Testis (tissue), 3 donors: Measurements from ENCODE around the gene AKR1C3. TPM values are rescaled to one million over a fixed set of nuclear protein-coding genes. Genes with fewer than 3 reads are reported as not detected.

Experiments
- DNase-seq: peaks from one replicate; pipeline ENCODE4 v3.0.0-alpha.2; 2019
- H3K27ac ChIP-seq, 2 donors: fragments of 200-600 bp; sonication (generic); one replicate each; pipeline ENCODE4 v1.5.1; 2019
- H3K27me3 ChIP-seq: fragments of 200-600 bp; sonication (generic); one replicate; pipeline ENCODE4 v1.5.1; 2019
- H3K36me3 ChIP-seq: fragments of 200-600 bp; sonication (generic); one replicate; pipeline ENCODE4 v1.5.1; 2017; ENCODE audit warnings: low read depth; ENCODE audit errors: missing control alignments
- H3K4me1 ChIP-seq: fragments of 200-600 bp; sonication (generic); one replicate; pipeline ENCODE4 v1.5.1; 2019
- H3K4me3 ChIP-seq, 2 donors: fragments of 200-600 bp; sonication (generic); one replicate each; pipeline ENCODE4 v1.5.1; 2017 to 2019
- H3K9me3 ChIP-seq: fragments of 200-600 bp; sonication (generic); one replicate; pipeline ENCODE4 v1.5.1; 2017
- POLR2A ChIP-seq: fragments of 450-650 bp; IDR thresholded peaks from one replicate; pipeline ENCODE4 v1.6.1; 2017; ENCODE audit warnings: antibody characterized with exemption, mild to moderate bottlenecking, moderate library complexity
- whole genome bisulfite sequencing, 2 donors: methylation state at CpG; one replicate each; pipeline ENCODE4 v1.1.5; 2018; 5-methylcytosine and 5-hydroxymethylcytosine counted together
- intact Hi-C: fragments of 100-400 bp; cut with DNase I; formaldehyde crosslinking; loops from one replicate; pipeline ENCODE4 v1.15.1; 2023; ENCODE audit warnings: low total_unique reads
- polyA plus RNA-seq: library from polyadenylated mRNA; stranded (reverse); fragments of 350-450 nt; fragmentation: Illumina TruSeq; extraction: RNeasy Lipid Tissue Mini Kit (QIAGEN cat#74804); gene quantifications from one replicate; pipeline ENCODE4 v1.2.3, GENCODE V29; 2014; ENCODE audit warnings: low read depth, low replicate concordance; ENCODE audit not compliant: insufficient read depth
- total RNA-seq, 2 donors: library from RNA; depleted of rRNA; stranded (reverse); fragments of >200 nt; gene quantifications; one replicate each; pipeline ENCODE4 v1.2.3, GENCODE V29; 2016
- TF ChIP-seq, protein P1 (sequence below), 3 experiments: fragments of 450-650 bp in 2 of 3; fragments of 200-600 bp in 1 of 3; sonication (generic) in 1 of 3; IDR thresholded peaks; one replicate each; pipeline ENCODE4 v1.5.1; 2016 to 2019; ENCODE audit warnings: antibody characterized with exemption in 3 of 3, mild to moderate bottlenecking in 2 of 3, moderate library complexity in 1 of 3

Gene AKR1C3
- total and polyA plus RNA-seq, 3 donors from 2014 or later = 15.2 to 21.2 (median 15.6) TPM

DNA sequence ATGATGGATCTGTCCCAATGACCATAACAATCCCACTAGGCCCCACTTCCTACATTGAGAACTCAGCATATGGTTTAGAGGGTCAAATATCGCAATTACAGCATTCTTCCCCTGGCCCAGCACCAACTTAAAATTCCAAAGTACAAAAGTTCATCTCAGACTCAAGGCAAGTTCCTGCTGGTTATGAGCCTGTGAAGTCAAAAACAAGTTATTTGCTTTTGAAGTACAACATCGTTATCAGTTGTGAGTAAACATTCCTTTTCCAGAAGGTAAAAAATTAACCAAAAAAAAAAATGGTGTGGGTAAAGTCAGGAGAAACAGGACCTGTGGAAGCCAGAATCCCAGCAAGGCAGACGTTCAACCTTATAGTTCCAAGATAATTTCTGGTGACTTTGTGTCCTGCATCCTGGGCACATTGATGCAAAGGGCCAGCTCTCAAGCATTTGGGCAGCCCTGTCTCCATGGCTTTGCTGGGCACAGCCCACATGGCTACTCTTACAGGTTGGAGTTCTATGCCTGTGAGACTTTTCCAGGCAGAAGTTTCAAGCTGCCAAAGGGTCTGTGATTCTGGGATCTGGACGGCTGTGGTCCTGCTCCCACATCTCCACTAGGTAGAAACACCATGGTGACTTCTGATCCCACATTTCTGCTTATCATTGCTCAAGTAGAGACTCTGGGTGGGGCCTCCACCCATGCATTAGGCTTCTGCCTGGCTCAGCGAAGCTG, 53.2 kb downstream of the AKR1C3 start:
- DNase-seq = no peak
- no peak overlapping the region for H3K27ac ChIP-seq
- intact Hi-C loops = no loop called here
- H3K27me3 ChIP-seq = no peaks in the 10 kb centered on the region
- no peaks in the 10 kb centered on the region for H3K4me1 ChIP-seq
- TF ChIP-seq, protein P1, sequence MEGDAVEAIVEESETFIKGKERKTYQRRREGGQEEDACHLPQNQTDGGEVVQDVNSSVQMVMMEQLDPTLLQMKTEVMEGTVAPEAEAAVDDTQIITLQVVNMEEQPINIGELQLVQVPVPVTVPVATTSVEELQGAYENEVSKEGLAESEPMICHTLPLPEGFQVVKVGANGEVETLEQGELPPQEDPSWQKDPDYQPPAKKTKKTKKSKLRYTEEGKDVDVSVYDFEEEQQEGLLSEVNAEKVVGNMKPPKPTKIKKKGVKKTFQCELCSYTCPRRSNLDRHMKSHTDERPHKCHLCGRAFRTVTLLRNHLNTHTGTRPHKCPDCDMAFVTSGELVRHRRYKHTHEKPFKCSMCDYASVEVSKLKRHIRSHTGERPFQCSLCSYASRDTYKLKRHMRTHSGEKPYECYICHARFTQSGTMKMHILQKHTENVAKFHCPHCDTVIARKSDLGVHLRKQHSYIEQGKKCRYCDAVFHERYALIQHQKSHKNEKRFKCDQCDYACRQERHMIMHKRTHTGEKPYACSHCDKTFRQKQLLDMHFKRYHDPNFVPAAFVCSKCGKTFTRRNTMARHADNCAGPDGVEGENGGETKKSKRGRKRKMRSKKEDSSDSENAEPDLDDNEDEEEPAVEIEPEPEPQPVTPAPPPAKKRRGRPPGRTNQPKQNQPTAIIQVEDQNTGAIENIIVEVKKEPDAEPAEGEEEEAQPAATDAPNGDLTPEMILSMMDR (IDR thresholded peaks at IDR 0.05) = no peak
- no peak for TF ChIP-seq POLR2A
- H3K4me3 ChIP-seq = no peak overlapping the region
- H3K36me3 ChIP-seq = no peaks in the 10 kb centered on the region
- H3K9me3 ChIP-seq = no peaks in the 10 kb centered on the region
- WGBS, 2 donors = 65 to 83% methylated on average over 4 to 5 of the region's 5 CpGs

DNA sequence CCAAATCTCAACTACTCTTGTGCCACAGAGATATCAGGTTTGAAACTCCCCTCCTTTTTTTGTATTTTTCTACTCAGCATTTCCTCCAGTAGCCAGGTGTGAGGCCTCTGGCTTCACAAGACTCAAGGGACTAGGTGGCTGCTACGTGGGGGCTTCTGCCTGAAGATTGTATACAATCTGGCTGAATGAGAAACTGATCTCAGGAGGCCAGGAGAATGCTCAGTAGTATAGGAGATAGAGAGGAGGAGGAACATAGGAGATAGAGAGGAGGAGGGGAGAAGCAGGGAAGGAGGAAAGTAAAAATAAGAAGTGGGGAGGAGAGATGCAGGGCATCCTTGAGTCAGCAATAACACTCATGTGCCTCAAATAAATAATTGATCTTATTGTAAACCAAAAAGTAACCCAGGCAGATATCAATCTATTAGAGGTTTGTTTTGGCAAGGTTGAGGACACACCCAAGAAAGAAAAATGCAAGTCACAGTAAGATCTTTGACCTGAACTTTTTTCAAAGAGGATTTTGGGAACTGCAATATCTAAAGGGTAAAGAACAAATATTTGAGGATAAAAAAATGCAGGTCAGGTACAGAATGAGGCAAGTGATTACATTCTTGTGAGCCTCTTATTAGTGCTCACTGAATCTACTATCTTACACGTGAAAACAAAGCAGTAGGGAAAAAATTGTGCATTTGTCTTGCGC, 53.9 kb downstream of the AKR1C3 start:
- intact Hi-C loops = no loop called here
- Histone ChIP-seq H3K9me3 (no peaks in the 10 kb centered on the region), H3K4me3 (no peak overlapping the region), H3K4me1 (no peaks in the 10 kb centered on the region), H3K27ac (no peak overlapping the region), H3K27me3 (no peaks in the 10 kb centered on the region), H3K36me3 (no peaks in the 10 kb centered on the region)
- 55 to 67% methylated on average over 3 of the region's 3 CpGs for WGBS, 2 donors
- DNase-seq = no peak
- no peak for TF ChIP-seq POLR2A
- TF ChIP-seq, protein P1 (IDR thresholded peaks at IDR 0.05) = no peak

DNA sequence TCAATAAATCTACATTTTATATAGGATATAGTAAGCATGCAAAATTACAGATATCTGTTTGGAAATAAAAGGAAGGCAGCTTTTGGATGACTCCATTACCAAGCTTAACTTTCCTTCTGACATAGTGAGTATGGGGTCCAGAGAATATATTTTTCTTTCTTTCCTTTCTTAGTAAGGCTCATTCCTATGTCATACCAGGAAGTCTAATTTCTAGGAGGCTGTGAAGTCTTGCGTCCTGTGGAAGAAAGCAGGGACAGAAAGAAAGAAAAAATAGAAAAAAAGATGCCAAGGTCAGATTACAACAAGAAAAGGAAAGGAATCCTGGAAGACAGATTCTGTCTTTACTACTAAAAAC, 54.4 kb downstream of the AKR1C3 start:
- intact Hi-C loops = no loop called here

DNA sequence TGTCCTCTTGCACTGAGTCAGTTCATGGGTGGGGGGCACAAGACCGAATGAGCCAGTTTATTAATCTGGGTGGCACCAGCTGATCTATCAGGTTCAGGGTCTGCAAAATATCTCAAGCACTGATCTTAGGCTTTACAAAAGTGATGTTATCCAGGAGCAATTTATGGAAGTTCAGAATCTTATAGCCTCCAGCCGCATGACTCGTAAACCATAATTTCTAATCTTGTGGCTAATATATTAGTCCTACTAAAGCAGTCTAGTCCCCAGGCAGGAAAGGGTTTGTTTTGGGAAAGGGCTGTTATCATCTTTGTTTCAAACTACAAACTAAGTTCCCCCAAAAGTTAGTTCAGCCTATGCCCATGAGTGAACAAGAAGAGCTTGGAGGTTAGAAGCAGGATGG, 56.9 kb downstream of the AKR1C3 start:
- TF ChIP-seq, protein P1 (IDR thresholded peaks at IDR 0.05) = no peak
- TF ChIP-seq POLR2A = no peak

More for the DNA sequence above, 54.4 kb downstream of the AKR1C3 start:
- TF ChIP-seq POLR2A = no peak
- TF ChIP-seq, protein P1 (IDR thresholded peaks at IDR 0.05) = no peak
- 58 to 62% methylated on average over 1 of the region's 1 CpG for WGBS, 2 donors
- no peak overlapping the region for H3K4me3 ChIP-seq
- H3K27me3 ChIP-seq = no peaks in the 10 kb centered on the region
- no peaks in the 10 kb centered on the region for H3K4me1 ChIP-seq
- H3K36me3 ChIP-seq = no peaks in the 10 kb centered on the region
- DNase-seq = no peak
- no peaks in the 10 kb centered on the region for H3K9me3 ChIP-seq
- H3K27ac ChIP-seq = no peak overlapping the region

More for the DNA sequence above, 56.9 kb downstream of the AKR1C3 start:
- Histone ChIP-seq H3K36me3 (no peaks in the 10 kb centered on the region), H3K4me1 (no peaks in the 10 kb centered on the region), H3K4me3 (no peak overlapping the region), H3K27me3 (no peaks in the 10 kb centered on the region), H3K9me3 (no peaks in the 10 kb centered on the region), H3K27ac (no peak overlapping the region)
- WGBS, 2 donors = 91 to 93% methylated on average over 3 of the region's 3 CpGs
- no peak for DNase-seq
- intact Hi-C loops = no loop called here
